GM12872 (cell line): ENCODE data around the gene AP1B1.

ENCODE experiments used
- TF ChIP-seq, protein P1 (sequence below): IDR thresholded peaks from 3 replicates; pipeline ENCODE4 v1.5.1; 2011; ENCODE audit warnings: low read depth, mild to moderate bottlenecking, low read length, moderate library complexity; ENCODE audit not compliant: insufficient read depth

AP1B1 gene

DNA sequence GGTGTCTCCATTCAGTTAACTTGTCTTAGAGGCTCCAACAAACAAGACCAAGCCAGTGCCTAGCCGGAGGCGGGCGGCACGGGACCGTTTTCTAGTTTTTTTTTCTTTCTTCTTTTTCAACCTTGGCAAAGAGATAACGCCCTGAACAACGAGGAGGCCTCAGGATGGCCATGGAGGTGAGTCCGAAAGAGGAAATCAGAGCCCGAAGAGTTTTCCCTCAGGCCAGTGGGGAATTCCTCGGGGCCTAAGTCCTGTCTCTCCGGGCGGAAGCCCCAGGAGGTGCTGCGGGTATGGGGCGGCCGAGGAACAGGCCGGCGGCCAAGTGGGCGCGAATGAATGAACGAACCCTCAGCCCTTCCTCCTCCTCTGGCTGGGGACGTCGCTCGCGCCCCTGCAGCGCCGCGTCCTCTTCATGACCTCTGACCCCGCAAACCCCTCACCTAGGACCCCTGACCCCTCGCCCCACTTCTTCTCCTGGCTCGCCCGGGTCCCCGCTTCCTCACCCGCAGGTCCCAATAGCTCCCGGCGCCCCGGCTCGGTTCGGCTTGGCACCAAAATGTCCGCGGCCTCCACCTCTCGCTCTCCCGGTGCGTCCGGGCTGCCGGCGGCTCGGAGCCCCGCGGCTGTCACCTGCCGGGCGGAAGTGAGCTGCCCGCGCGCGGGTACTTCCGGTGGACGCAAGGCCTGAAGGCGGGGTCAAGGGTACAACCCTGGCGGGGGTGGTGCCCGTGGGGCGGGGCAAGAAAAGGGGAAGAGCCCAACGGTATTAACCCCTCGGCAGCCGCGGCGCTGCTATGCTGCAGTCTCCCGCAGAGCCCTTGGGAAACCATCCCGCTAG, at the start of gene AP1B1:
AP1B1 (minus strand) TSS at position 650 of the 838 bp plus-strand sequence. CDS start 21,327 bp downstream, outside the sequence.
- TF ChIP-seq, protein P1, sequence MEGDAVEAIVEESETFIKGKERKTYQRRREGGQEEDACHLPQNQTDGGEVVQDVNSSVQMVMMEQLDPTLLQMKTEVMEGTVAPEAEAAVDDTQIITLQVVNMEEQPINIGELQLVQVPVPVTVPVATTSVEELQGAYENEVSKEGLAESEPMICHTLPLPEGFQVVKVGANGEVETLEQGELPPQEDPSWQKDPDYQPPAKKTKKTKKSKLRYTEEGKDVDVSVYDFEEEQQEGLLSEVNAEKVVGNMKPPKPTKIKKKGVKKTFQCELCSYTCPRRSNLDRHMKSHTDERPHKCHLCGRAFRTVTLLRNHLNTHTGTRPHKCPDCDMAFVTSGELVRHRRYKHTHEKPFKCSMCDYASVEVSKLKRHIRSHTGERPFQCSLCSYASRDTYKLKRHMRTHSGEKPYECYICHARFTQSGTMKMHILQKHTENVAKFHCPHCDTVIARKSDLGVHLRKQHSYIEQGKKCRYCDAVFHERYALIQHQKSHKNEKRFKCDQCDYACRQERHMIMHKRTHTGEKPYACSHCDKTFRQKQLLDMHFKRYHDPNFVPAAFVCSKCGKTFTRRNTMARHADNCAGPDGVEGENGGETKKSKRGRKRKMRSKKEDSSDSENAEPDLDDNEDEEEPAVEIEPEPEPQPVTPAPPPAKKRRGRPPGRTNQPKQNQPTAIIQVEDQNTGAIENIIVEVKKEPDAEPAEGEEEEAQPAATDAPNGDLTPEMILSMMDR = no peak

GRCh38 chr22:29435236-29436136, 47.1 kb upstream of the AP1B1 start:
- TF ChIP-seq, protein P1 = no peak

- TF ChIP-seq, protein P1 = no peak
Observed at GRCh38 chr22:29434288-29434687, 45.9 kb upstream of the AP1B1 start.

DNA sequence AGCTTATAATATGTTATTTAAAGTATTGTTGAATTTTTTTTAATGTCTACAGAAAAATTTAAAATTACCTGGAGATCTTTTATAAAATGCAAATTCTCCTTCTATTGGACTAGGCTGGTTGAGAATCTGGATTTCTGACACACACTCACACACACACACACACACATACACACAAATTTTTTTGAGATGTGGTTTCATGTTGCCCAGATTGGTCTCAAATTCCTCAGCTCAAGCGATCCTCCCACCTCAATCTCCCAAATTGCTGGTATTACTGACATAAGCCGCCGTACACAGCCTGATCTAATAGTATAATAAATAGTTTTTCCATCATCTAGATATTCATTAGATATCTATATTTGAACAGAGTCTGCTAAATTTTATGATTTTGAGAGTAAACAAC, 45.5 kb upstream of the AP1B1 start:
- TF ChIP-seq, protein P1 = no peak

DNA sequence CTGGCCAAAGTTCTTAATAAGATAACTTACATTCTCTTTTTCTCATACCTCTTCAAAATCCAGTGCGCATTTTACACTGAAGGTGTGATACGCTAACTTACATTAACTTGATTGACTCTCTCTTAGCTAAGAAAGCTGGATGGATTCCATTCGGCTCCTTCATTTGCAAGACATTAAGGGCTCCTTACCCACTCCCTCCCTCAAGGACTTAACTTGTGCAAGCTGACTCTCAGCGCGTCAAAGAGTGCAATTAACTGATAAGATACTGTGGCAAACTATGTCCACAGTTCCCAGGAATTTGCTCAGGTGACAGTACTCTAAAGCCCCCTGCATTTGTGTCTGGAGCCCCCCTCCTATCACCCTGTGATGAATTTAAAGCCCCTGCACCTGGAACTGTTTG, 43.6 kb upstream of the AP1B1 start:
- TF ChIP-seq, protein P1 = no peak

DNA sequence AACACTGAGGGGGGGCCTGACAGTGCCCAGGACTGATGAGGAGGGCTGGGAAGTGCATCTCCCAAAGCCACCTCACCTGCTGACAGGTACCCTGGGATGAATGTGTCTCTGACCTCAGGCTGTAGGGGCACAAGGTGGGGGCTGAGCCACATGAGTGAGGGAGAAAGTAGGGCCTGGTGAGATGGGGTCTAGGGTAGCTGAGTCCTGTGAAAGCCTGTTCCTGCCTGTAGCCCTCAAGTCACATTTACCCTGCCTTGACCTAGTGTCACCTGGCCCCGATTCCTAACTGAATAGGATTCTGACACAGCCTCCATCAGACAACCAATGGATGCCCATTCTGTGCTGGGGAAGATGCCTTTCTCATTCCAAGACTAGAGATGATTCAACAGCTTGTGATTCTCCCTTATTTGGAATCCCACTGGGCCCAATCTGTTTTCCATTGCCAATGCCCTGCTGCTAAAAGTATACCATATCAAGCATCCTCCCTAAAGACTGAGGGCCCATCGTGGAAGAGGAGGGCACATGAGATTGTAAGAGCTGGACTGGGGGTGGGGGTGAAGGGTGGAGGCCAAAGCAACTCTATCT, 38.9 kb upstream of the AP1B1 start:
- TF ChIP-seq, protein P1 = no peak

DNA sequence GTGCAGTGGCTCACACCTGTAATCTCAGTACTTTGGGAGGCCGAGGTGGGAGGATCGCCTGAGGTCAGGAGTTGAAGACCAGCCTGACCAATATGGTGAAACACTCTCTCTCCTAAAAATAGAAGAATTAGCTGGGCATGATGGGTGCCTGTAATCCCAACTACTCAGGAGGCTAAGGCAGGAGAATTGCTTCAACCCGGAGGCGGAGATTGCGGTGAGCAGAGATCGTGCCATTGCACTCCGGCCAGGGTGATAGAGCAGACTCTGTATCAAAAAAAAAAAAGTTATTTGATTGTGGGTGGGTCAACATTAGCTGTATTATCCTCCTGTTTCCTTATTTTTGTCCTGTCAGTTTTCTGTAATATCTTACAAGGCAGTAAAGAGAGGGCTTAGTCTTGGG, 38.1 kb upstream of the AP1B1 start:
- TF ChIP-seq, protein P1 = no peak
